SK-N-MC (cell line): ENCODE measurements around the gene LCORL.

Experiments used
- DNase-seq: peaks from one replicate; pipeline ENCODE4 v3.0.0-alpha.2; 2011; ENCODE audit warnings: low read depth, low spot score
- H3K27ac ChIP-seq: fragments of 200-600 bp; sonication (generic); 2 replicates; pipeline ENCODE4 v1.5.1; 2016; ENCODE audit warnings: mixed run types
- H3K36me3 ChIP-seq: fragments of 200-600 bp; sonication (generic); 2 replicates; pipeline ENCODE4 v1.6.1; 2017; ENCODE audit warnings: antibody characterized with exemption, low read length, mixed read lengths; ENCODE audit not compliant: insufficient read depth
- H3K4me3 ChIP-seq: fragments of 200-600 bp; sonication (generic); 2 replicates; pipeline ENCODE4 v1.5.1; 2016
- H3K9ac ChIP-seq: fragments of 200-600 bp; sonication (generic); 2 replicates; pipeline ENCODE4 v1.8.0; 2017; ENCODE audit warnings: mixed run types, mixed read lengths; ENCODE audit not compliant: insufficient read length
- H3K9me3 ChIP-seq: fragments of 200-600 bp; sonication (generic); 2 replicates; pipeline ENCODE4 v1.6.1; 2017; ENCODE audit warnings: low read depth, mild to moderate bottlenecking, antibody characterized with exemption, low read length, moderate library complexity, mixed read lengths
- EZH2 ChIP-seq: fragments of 200-600 bp; sonication (generic); IDR thresholded peaks from one replicate; pipeline ENCODE4 v1.6.1; 2017; ENCODE audit warnings: antibody characterized with exemption
- FOXP2 ChIP-seq: optimal IDR thresholded peaks from 2 replicates; pipeline ENCODE3; 2011; ENCODE audit warnings: mild to moderate bottlenecking, moderate library complexity; ENCODE audit not compliant: insufficient read depth; ENCODE audit errors: extremely low read length, control extremely low read depth
- POLR2AphosphoS5 ChIP-seq: IDR thresholded peaks from 2 replicates; pipeline ENCODE4 v1.6.1; 2012; ENCODE audit warnings: mild to moderate bottlenecking, low read depth, low read length, borderline replicate concordance

LCORL gene

DNA sequence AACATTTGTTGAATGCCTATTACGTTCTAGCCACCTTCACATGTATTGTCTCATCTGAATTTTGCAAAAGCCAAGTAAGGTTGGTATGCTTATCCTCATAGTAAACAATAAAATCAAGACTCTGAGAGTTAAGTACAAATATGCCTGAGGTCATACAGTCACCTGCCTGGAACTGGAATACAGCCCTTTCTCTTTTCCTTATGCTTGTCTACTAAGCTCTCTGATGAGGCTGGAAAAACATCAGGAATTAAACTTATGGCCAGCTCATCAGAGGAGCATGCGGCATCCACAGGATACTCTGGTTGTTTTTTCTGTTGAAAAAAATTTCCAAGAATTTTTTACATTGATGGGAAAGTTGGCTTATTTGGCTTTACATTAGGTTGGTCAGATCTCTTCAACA is 175.3 kb downstream of the LCORL start:
- no peaks in the 10 kb centered on the region for H3K9me3 ChIP-seq
- no peak for TF ChIP-seq EZH2
- TF ChIP-seq POLR2AphosphoS5, result no peak
- TF ChIP-seq FOXP2, result no peak
- no peak for DNase-seq
- H3K4me3 ChIP-seq, result no peak overlapping the region
- no peak overlapping the region for H3K9ac ChIP-seq
- H3K36me3 ChIP-seq, result peaks cover 52% of the 10 kb centered on the region
- H3K27ac ChIP-seq, result no peak overlapping the region

DNA sequence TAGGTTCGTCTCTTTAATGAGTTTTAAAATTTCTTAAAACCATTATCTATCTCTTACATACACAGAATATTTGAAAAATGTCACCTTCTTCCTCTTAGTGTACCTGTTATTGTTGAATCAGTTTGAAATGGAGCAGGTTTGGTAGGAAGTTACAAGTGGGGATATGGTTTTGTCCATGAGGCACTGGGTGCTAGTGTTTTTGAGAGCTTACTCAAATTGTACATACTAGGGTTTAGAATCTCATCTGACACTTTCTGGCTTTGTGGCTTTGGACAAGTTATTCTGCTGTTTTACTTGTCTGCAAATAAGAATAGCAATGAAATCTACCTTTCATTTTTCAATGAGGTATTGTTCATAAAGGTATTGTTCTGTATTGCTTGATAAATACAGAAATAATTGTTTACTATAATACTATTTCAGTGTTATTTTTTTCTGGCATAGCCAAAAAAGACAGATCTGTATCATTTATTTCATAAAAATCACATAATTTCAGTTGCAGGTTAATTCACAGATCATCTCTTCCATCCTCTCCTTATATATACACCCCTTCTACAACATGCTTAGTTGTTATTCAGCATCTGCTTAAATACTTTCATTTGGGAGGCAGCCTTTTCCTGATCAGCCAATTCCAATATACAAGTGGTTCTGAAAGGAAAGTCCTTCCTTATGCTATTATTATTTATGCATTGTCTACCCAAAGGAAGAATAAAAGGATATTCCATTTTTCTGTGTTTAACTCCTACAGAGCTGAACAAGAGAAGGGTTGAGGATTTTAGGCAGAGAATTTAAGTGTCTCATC is 197.5 kb downstream of the LCORL start:
- Histone ChIP-seq H3K27ac (no peak overlapping the region), H3K36me3 (peaks cover 65% of the 10 kb centered on the region)
- no peak for DNase-seq

DNA sequence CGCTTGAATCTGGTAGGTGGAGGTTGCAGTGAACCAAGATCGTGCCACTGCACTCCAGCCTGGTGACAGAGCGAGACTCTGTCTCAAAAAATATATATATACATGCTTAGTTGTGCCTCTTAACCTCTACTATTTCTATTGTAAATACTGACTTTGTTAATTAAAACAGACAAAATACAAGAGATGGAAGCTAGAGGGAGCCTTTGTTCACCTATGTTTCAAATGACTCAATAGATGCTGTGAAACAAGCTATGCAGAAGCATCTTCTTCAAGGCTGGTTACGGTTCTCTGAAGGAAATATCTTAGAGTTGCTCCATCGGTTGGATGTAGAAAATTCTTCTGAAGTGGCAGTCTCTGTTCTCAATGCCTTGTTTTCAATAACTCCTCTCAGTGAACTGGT is 204.5 kb downstream of the LCORL start:
- Histone ChIP-seq H3K36me3 (peaks cover 42% of the 10 kb centered on the region), H3K9me3 (no peaks in the 10 kb centered on the region), H3K9ac (no peak overlapping the region), H3K27ac (no peak overlapping the region), H3K4me3 (no peak overlapping the region)
- no peak for DNase-seq
- TF ChIP-seq POLR2AphosphoS5 (no peak), FOXP2 (no peak)

More for the DNA sequence above, 197.5 kb downstream of the LCORL start:
- Histone ChIP-seq H3K4me3 (no peak overlapping the region), H3K9me3 (no peaks in the 10 kb centered on the region), H3K9ac (no peak overlapping the region)
- TF ChIP-seq FOXP2, result no peak
- no peak for TF ChIP-seq EZH2
- no peak for TF ChIP-seq POLR2AphosphoS5

DNA sequence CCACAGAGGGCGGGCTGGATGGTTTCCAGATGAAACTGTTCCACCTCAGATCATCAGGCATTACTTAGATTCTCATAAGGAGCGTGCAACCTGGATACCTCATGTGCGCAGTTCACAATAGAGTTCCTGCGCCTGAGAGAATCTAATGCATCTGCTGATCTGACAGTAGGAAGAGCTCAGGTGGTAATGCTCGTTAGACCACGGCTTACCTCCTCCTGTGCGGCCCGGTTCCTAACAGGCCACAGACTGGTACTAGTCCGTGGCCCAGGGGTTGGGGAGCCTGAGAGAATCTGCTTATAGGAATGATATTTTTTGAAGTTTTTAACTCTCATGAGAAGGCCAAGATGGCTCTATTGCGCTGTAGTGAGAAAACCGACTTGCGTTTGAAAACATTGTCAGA is 205.4 kb downstream of the LCORL start:
- peaks cover 42% of the 10 kb centered on the region for H3K36me3 ChIP-seq

DNA sequence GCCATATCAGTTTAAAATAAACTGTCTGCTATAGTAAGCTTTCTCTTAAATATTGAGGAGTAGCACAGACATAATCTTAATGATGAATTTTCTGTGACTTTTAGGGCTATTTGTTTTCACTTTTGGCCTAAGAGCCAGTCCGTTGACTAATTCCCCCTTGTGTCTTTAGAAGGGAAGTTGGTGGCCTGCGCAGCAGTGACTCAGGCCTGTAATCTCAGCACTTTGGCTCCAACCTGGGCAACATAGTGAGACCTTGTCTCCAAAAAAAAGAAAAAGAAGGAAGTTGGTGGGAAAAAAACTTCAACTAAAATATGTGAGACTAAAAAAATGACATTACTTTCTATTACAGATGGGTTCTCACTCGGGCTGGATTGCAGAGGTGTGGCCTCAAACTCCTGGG is 207.4 kb downstream of the LCORL start:
- H3K9me3 ChIP-seq, result no peaks in the 10 kb centered on the region
- H3K9ac ChIP-seq, result no peak overlapping the region
- DNase-seq, result no peak
- peaks cover 40% of the 10 kb centered on the region for H3K36me3 ChIP-seq
- H3K27ac ChIP-seq, result no peak overlapping the region
- TF ChIP-seq POLR2AphosphoS5 (no peak), EZH2 (no peak), FOXP2 (no peak)
- H3K4me3 ChIP-seq, result no peak overlapping the region

More for the DNA sequence above, 205.4 kb downstream of the LCORL start:
- no peak for TF ChIP-seq FOXP2
- TF ChIP-seq EZH2, result no peak
- TF ChIP-seq POLR2AphosphoS5, result no peak
- Histone ChIP-seq H3K27ac (no peak overlapping the region), H3K4me3 (no peak overlapping the region), H3K9ac (no peak overlapping the region), H3K9me3 (no peaks in the 10 kb centered on the region)
- no peak for DNase-seq

DNA sequence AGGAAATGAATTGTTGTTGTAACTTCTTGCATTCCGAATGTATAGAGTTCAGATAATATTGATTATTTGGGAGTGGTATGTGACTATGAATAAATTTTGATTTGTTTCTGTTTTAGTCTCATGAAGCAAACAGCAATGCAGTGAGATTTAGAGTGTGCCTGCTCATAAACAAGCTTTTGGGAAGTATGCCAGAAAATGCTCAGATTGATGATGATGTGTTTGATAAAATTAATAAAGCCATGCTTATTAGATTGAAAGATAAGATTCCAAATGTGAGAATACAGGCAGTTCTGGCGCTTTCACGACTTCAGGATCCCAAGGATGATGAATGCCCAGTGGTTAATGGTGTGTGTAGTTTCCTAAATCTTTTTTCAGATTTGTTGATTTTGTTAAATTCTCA is 208.8 kb downstream of the LCORL start:
- DNase-seq, result no peak
- Histone ChIP-seq H3K9me3 (no peaks in the 10 kb centered on the region), H3K9ac (peak overlapping the region; percentile 91), H3K4me3 (peak overlapping the region; percentile 88), H3K36me3 (peaks cover 33% of the 10 kb centered on the region), H3K27ac (no peak overlapping the region)
- TF ChIP-seq EZH2 (no peak), FOXP2 (no peak)

DNA sequence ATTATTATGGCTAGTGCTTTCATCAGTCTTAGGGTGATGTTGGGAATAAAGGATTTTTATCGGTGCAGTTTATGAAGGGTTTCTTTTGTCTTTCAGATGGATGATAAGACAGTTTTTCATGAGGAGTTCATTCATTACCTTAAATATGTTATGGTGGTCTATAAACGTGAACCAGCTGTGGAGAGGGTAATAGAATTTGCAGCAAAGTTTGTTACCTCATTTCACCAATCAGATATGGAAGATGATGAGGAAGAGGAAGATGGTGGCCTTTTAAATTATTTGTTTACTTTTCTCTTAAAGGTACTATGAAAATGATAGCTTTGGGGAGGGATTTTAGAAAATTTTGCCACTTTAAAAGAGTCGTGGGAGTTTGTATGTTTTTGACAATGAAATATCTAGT is 209.4 kb downstream of the LCORL start:
- DNase-seq, result no peak

DNA sequence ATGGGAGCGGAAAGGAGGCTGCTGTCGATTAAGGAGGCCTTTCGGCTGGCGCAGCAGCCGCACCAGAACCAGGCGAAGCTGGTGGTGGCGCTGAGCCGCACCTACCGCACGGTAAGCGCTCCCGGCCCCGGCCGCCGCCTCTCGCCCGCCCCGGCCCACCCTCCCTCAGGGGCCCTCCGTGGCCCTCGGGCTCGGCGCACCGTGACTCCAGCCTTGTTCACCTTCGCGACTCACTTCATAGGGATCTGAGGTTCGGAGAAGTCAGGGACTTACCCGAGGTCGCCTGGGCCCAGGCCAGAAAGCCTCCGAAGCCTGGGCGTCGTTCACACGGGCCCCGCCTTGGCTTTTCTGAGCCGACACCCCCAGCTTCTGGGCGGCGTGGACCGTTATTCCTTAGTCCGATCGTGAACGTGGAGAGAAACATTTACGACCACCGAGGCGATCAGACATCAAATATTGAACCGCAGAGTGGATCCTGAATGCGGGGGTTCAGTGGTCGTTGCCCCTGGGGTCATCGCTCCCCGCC is 210.4 kb downstream of the LCORL start:
- DNase-seq, result no peak
- H3K9me3 ChIP-seq, result no peaks in the 10 kb centered on the region
- no peak for TF ChIP-seq FOXP2
- TF ChIP-seq POLR2AphosphoS5, result no peak
- no peak for TF ChIP-seq EZH2
- H3K27ac ChIP-seq, result peak overlapping the region; percentile 54; the same call in 1 of the 2 replicates
- H3K9ac ChIP-seq, result peak overlapping the region; percentile 91
- peaks cover 24% of the 10 kb centered on the region for H3K36me3 ChIP-seq
- peak overlapping the region; percentile 88 for H3K4me3 ChIP-seq

More for the DNA sequence above, 209.4 kb downstream of the LCORL start:
- Histone ChIP-seq H3K9ac (peak overlapping the region; percentile 91), H3K4me3 (peak overlapping the region; percentile 88), H3K9me3 (no peaks in the 10 kb centered on the region), H3K27ac (no peak overlapping the region), H3K36me3 (peaks cover 29% of the 10 kb centered on the region)
- TF ChIP-seq POLR2AphosphoS5, result no peak
- TF ChIP-seq FOXP2, result no peak
- no peak for TF ChIP-seq EZH2
